Endothelial cell of umbilical vein (primary cell): ENCODE data around the gene ULBP2.

ENCODE experiments used
- EZH2 ChIP-seq: IDR thresholded peaks from 2 replicates; pipeline ENCODE4 v1.6.1; 2012; ENCODE audit warnings: borderline replicate concordance, low read depth, mild to moderate bottlenecking, moderate library complexity, low read length, inconsistent platforms; ENCODE audit not compliant: severe bottlenecking
- JUN ChIP-seq: IDR thresholded peaks from 2 replicates; pipeline ENCODE4 v1.6.1; 2011; ENCODE audit warnings: borderline replicate concordance, low read depth; ENCODE audit not compliant: insufficient read length, insufficient read depth
- MYC ChIP-seq: IDR thresholded peaks from one replicate; pipeline ENCODE4 v1.6.1; 2011; ENCODE audit warnings: mild to moderate bottlenecking, low read depth, low read length
- POLR2A ChIP-seq: IDR thresholded peaks from 2 replicates; pipeline ENCODE4 v1.6.1; 2012; ENCODE audit warnings: low read depth, mild to moderate bottlenecking, control low read depth, low read length
- POLR2AphosphoS5 ChIP-seq: IDR thresholded peaks from 2 replicates; pipeline ENCODE4 v1.6.1; 2012; ENCODE audit warnings: low read depth, mild to moderate bottlenecking, control low read depth, low read length, moderate library complexity; ENCODE audit not compliant: insufficient read depth
- TF ChIP-seq, protein P1 (sequence below): IDR thresholded peaks from 2 replicates; pipeline ENCODE4 v1.6.1; 2011; ENCODE audit not compliant: insufficient read depth, insufficient read length
- TF ChIP-seq, protein P2 (sequence below), 2 donors: IDR thresholded peaks; 1 replicate in 1 of 2; 2 replicates in 1 of 2; pipeline ENCODE4 v1.5.1; 2011; ENCODE audit warnings: low read length in 2 of 2, mild to moderate bottlenecking in 2 of 2, moderate library complexity in 2 of 2, control low read depth in 1 of 2, inconsistent platforms in 1 of 2, low read depth in 1 of 2; ENCODE audit not compliant: insufficient read depth in 1 of 2; ENCODE audit errors: extremely low read depth in 1 of 2

DNA sequence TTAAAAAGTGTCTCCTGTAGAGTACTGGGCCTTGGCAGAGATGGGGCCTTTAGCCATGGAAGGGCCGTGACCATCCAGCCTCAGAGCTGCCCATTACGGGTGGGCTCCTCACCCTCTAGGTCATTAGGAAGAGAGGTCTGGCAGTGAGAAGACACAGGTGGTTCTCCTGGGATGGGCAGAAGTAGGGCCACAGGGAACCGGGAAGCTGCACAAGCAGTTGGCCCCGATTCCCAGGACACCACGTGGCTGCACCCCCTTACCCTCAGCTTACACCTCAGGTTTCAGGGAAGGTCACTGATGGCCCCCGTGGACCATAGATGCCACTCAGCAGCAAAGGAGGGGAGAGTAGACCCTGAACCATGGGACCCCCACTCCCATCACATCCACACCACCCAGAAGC, 20.5 kb upstream of the ULBP2 start:
- TF ChIP-seq, protein P1, sequence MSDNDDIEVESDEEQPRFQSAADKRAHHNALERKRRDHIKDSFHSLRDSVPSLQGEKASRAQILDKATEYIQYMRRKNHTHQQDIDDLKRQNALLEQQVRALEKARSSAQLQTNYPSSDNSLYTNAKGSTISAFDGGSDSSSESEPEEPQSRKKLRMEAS = no peak
- TF ChIP-seq, protein P2, sequence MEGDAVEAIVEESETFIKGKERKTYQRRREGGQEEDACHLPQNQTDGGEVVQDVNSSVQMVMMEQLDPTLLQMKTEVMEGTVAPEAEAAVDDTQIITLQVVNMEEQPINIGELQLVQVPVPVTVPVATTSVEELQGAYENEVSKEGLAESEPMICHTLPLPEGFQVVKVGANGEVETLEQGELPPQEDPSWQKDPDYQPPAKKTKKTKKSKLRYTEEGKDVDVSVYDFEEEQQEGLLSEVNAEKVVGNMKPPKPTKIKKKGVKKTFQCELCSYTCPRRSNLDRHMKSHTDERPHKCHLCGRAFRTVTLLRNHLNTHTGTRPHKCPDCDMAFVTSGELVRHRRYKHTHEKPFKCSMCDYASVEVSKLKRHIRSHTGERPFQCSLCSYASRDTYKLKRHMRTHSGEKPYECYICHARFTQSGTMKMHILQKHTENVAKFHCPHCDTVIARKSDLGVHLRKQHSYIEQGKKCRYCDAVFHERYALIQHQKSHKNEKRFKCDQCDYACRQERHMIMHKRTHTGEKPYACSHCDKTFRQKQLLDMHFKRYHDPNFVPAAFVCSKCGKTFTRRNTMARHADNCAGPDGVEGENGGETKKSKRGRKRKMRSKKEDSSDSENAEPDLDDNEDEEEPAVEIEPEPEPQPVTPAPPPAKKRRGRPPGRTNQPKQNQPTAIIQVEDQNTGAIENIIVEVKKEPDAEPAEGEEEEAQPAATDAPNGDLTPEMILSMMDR (IDR thresholded peaks at IDR 0.05; ENCODE audit: extremely low read depth in 1 of 2, insufficient read depth in 1 of 2, low read depth in 1 of 2, low read length in 2 of 2) = no peak
- no peak for TF ChIP-seq POLR2A
- TF ChIP-seq POLR2AphosphoS5 = no peak
- TF ChIP-seq JUN = no peak
- no peak for TF ChIP-seq MYC
- no peak for TF ChIP-seq EZH2
